ENCODE data around the gene THRB. TPM values are rescaled to one million over a fixed set of nuclear protein-coding genes. Genes with fewer than 3 reads are reported as not detected.

The THRB gene
- polyA plus RNA-seq, 2 of the 4 experiments (the other 2 are of a cell fraction), result 2.0 to 2.3 TPM

DNA sequence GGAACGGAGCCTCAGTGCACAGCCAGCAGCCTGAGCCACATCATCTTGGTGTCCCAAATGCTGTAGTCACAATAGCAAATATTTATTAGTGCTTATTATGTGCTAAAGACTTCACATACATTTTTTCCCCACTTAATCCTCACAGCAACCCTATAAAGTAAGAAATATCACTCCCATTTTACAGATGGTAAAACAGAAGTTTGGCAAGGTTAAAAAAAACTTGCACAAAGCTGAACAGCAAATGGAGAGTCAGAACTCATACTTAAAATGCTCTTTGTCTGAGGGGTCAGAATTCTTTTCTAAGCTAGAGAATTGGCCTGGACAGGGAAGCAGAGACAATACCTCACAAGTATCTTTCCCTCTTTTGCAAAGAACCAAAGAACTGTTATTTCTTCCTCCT lies 30.9 kb upstream of the THRB start:
- DNase-seq (ENCODE audit: low read depth in 1 of 2, low spot score in 1 of 2) (no peak), FAIRE-seq (no peak), ATAC-seq (no peak)
- ChIA-PET POLR2A (no interaction called here), CTCF (interaction anchor here (1.0 to 2.5 kb wide), 2 partner anchors 155 to 158 kb away, joined by 3 to 11 read pairs; no protein-coding TSS in a partner anchor)
- H3K4me3 ChIP-seq, result no peak overlapping the region
- TF ChIP-seq, protein P1, sequence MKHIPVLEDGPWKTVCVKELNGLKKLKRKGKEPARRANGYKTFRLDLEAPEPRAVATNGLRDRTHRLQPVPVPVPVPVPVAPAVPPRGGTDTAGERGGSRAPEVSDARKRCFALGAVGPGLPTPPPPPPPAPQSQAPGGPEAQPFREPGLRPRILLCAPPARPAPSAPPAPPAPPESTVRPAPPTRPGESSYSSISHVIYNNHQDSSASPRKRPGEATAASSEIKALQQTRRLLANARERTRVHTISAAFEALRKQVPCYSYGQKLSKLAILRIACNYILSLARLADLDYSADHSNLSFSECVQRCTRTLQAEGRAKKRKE (CRISPR knock-in tag; IDR thresholded peaks at IDR 0.05; ENCODE audit: low read depth), result no peak
- no peak for TF ChIP-seq SMC3 (IDR thresholded peaks at IDR 0.05)
- TF ChIP-seq, protein P2, sequence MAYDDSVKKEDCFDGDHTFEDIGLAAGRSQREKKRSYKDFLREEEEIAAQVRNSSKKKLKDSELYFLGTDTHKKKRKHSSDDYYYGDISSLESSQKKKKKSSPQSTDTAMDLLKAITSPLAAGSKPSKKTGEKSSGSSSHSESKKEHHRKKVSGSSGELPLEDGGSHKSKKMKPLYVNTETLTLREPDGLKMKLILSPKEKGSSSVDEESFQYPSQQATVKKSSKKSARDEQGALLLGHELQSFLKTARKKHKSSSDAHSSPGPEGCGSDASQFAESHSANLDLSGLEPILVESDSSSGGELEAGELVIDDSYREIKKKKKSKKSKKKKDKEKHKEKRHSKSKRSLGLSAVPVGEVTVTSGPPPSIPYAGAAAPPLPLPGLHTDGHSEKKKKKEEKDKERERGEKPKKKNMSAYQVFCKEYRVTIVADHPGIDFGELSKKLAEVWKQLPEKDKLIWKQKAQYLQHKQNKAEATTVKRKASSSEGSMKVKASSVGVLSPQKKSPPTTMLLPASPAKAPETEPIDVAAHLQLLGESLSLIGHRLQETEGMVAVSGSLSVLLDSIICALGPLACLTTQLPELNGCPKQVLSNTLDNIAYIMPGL (CRISPR knock-in tag; IDR thresholded peaks at IDR 0.05; ENCODE audit: borderline replicate concordance), result no peak
- TF ChIP-seq NR3C1 (IDR thresholded peaks at IDR 0.05), result no peak
- TF ChIP-seq, protein P3, sequence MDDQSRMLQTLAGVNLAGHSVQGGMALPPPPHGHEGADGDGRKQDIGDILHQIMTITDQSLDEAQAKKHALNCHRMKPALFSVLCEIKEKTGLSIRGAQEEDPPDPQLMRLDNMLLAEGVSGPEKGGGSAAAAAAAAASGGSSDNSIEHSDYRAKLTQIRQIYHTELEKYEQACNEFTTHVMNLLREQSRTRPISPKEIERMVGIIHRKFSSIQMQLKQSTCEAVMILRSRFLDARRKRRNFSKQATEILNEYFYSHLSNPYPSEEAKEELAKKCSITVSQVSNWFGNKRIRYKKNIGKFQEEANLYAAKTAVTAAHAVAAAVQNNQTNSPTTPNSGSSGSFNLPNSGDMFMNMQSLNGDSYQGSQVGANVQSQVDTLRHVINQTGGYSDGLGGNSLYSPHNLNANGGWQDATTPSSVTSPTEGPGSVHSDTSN (IDR thresholded peaks at IDR 0.05), result no peak
- TF ChIP-seq, protein P4, sequence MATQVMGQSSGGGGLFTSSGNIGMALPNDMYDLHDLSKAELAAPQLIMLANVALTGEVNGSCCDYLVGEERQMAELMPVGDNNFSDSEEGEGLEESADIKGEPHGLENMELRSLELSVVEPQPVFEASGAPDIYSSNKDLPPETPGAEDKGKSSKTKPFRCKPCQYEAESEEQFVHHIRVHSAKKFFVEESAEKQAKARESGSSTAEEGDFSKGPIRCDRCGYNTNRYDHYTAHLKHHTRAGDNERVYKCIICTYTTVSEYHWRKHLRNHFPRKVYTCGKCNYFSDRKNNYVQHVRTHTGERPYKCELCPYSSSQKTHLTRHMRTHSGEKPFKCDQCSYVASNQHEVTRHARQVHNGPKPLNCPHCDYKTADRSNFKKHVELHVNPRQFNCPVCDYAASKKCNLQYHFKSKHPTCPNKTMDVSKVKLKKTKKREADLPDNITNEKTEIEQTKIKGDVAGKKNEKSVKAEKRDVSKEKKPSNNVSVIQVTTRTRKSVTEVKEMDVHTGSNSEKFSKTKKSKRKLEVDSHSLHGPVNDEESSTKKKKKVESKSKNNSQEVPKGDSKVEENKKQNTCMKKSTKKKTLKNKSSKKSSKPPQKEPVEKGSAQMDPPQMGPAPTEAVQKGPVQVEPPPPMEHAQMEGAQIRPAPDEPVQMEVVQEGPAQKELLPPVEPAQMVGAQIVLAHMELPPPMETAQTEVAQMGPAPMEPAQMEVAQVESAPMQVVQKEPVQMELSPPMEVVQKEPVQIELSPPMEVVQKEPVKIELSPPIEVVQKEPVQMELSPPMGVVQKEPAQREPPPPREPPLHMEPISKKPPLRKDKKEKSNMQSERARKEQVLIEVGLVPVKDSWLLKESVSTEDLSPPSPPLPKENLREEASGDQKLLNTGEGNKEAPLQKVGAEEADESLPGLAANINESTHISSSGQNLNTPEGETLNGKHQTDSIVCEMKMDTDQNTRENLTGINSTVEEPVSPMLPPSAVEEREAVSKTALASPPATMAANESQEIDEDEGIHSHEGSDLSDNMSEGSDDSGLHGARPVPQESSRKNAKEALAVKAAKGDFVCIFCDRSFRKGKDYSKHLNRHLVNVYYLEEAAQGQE (IDR thresholded peaks at IDR 0.05), result no peak
- no peak overlapping the region for H3K4me2 ChIP-seq
- H3K4me1 ChIP-seq, result peaks cover 20% of the 10 kb centered on the region
- WGBS (ENCODE audit: missing lambda C conversion rate), result 93% methylated on average over 1 of the region's 1 CpG
- H3K9me3 ChIP-seq, result no peaks in the 10 kb centered on the region
- H3K27ac ChIP-seq, result no peak overlapping the region

DNA sequence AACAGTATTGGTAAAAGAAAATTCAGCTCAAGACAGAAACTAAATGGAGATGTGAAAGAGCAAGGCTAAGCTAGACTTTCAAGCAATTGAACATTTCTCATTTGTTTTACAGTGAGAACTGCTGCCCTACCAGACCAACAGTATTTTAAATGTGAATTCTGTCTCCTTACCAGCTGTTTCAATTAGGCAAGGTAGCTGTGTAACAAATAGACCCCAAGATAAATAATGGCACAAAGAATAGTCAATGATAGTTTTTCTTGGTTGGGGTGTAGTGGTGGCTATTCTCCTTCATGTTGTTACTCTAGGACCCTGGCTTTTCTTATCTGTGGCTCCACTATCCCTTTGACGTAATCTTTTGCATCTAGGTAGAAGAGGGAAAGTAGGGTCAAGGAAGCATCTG lies 30.4 kb upstream of the THRB start:
- ChIA-PET POLR2A (interaction anchor here (0.6 kb wide), 1 partner anchor 282 kb away, joined by 12 read pairs; no protein-coding TSS in a partner anchor), CTCF (interaction anchor here (1.0 to 2.5 kb wide), 5 partner anchors 13 to 339 kb away, joined by 3 to 11 read pairs (median 3); no protein-coding TSS in a partner anchor)
- Histone ChIP-seq H3K27ac (no peak overlapping the region), H3K9me3 (no peaks in the 10 kb centered on the region), H3K4me3 (no peak overlapping the region), H3K4me2 (no peak overlapping the region), H3K4me1 (peaks cover 20% of the 10 kb centered on the region)
- DNase-seq (ENCODE audit: low read depth in 1 of 2, low spot score in 1 of 2), result no peak
- 100% methylated on average over 1 of the region's 1 CpG for WGBS (ENCODE audit: missing lambda C conversion rate)
- no peak for ATAC-seq
- FAIRE-seq, result no peak
- TF ChIP-seq ZC3H11A (IDR thresholded peaks at IDR 0.05), result no peak
- TF ChIP-seq, protein P5, sequence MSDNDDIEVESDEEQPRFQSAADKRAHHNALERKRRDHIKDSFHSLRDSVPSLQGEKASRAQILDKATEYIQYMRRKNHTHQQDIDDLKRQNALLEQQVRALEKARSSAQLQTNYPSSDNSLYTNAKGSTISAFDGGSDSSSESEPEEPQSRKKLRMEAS (IDR thresholded peaks at IDR 0.05), result no peak
- TF ChIP-seq ZSCAN20 (CRISPR knock-in tag; IDR thresholded peaks at IDR 0.05), result no peak
- TF ChIP-seq, protein P6, sequence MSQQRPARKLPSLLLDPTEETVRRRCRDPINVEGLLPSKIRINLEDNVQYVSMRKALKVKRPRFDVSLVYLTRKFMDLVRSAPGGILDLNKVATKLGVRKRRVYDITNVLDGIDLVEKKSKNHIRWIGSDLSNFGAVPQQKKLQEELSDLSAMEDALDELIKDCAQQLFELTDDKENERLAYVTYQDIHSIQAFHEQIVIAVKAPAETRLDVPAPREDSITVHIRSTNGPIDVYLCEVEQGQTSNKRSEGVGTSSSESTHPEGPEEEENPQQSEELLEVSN (IDR thresholded peaks at IDR 0.05; ENCODE audit: borderline replicate concordance, low read depth), result no peak
- TF ChIP-seq, protein P7, sequence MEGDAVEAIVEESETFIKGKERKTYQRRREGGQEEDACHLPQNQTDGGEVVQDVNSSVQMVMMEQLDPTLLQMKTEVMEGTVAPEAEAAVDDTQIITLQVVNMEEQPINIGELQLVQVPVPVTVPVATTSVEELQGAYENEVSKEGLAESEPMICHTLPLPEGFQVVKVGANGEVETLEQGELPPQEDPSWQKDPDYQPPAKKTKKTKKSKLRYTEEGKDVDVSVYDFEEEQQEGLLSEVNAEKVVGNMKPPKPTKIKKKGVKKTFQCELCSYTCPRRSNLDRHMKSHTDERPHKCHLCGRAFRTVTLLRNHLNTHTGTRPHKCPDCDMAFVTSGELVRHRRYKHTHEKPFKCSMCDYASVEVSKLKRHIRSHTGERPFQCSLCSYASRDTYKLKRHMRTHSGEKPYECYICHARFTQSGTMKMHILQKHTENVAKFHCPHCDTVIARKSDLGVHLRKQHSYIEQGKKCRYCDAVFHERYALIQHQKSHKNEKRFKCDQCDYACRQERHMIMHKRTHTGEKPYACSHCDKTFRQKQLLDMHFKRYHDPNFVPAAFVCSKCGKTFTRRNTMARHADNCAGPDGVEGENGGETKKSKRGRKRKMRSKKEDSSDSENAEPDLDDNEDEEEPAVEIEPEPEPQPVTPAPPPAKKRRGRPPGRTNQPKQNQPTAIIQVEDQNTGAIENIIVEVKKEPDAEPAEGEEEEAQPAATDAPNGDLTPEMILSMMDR (IDR thresholded peaks at IDR 0.05), result no peak
- TF ChIP-seq, protein P8, sequence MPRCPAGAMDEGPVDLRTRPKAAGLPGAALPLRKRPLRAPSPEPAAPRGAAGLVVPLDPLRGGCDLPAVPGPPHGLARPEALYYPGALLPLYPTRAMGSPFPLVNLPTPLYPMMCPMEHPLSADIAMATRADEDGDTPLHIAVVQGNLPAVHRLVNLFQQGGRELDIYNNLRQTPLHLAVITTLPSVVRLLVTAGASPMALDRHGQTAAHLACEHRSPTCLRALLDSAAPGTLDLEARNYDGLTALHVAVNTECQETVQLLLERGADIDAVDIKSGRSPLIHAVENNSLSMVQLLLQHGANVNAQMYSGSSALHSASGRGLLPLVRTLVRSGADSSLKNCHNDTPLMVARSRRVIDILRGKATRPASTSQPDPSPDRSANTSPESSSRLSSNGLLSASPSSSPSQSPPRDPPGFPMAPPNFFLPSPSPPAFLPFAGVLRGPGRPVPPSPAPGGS (IDR thresholded peaks at IDR 0.05), result no peak
- no peak for TF ChIP-seq CEBPB (IDR thresholded peaks at IDR 0.05)
- no peak for TF ChIP-seq NPAS2 (CRISPR knock-in tag; IDR thresholded peaks at IDR 0.05; ENCODE audit: borderline replicate concordance)
- no peak for TF ChIP-seq MYC (IDR thresholded peaks at IDR 0.05; ENCODE audit: borderline replicate concordance, low read length)
- TF ChIP-seq CBX2 (IDR thresholded peaks at IDR 0.05; ENCODE audit: borderline replicate concordance, low read depth), result no peak
- TF ChIP-seq KDM5A (IDR thresholded peaks at IDR 0.05), result no peak
- no peak for TF ChIP-seq CBX8 (IDR thresholded peaks at IDR 0.05)
- no peak for TF ChIP-seq ESRRA (IDR thresholded peaks at IDR 0.05; ENCODE audit: borderline replicate concordance, low read length)
- TF ChIP-seq, protein P9, sequence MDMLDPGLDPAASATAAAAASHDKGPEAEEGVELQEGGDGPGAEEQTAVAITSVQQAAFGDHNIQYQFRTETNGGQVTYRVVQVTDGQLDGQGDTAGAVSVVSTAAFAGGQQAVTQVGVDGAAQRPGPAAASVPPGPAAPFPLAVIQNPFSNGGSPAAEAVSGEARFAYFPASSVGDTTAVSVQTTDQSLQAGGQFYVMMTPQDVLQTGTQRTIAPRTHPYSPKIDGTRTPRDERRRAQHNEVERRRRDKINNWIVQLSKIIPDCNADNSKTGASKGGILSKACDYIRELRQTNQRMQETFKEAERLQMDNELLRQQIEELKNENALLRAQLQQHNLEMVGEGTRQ (IDR thresholded peaks at IDR 0.05), result no peak
- TF ChIP-seq FOSL2 (IDR thresholded peaks at IDR 0.05), result no peak
- TF ChIP-seq FOSL2 (CRISPR knock-in tag; IDR thresholded peaks at IDR 0.05), result no peak
- TF ChIP-seq, protein P10, sequence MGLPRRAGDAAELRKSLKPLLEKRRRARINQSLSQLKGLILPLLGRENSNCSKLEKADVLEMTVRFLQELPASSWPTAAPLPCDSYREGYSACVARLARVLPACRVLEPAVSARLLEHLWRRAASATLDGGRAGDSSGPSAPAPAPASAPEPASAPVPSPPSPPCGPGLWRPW (IDR thresholded peaks at IDR 0.05), result no peak
- no peak for TF ChIP-seq PHF8 (IDR thresholded peaks at IDR 0.05; ENCODE audit: borderline replicate concordance, low read depth)
